Measurements from ENCODE around the gene VAMP4.
"Not testable (repeated sequence)": the region's sequence is repeated elsewhere in the genome, so short reads cannot be mapped to it uniquely, and the experiment has no call there.

VAMP4 gene

GRCh38 chr1:171748651-171749050 lies 6.8 kb upstream of the VAMP4 start:
- no peak for DNase-seq

GRCh38 chr1:171744986-171745385 lies 3.1 kb upstream of the VAMP4 start:
- DNase-seq, result no peak

- no peak for DNase-seq
Observed at GRCh38 chr1:171743081-171743870, 1.4 kb upstream of the VAMP4 start.

- DNase-seq, result peak; percentile 7
Observed at GRCh38 chr1:171742577-171742922, 685 bp upstream of the VAMP4 start.

GRCh38 chr1:171740987-171741871 lies 636 bp downstream of the VAMP4 start:
- peak; percentile 24 for DNase-seq

GRCh38 chr1:171740356-171740863 lies 1.5 kb downstream of the VAMP4 start:
- DNase-seq, result no peak

GRCh38 chr1:171739656-171740055 lies 2.2 kb downstream of the VAMP4 start:
- DNase-seq, result no peak

GRCh38 chr1:171738911-171739310 lies 3.0 kb downstream of the VAMP4 start:
- no peak for DNase-seq

- DNase-seq, result no peak
Observed at GRCh38 chr1:171736196-171736595, 5.7 kb downstream of the VAMP4 start.

- DNase-seq, result no peak
Observed at GRCh38 chr1:171730052-171730451, 11.8 kb downstream of the VAMP4 start.

- no peak for DNase-seq
Observed at GRCh38 chr1:171727778-171728177, 14.1 kb downstream of the VAMP4 start.

- DNase-seq, result not testable (repeated sequence)
Observed at GRCh38 chr1:171723180-171723579, 18.7 kb downstream of the VAMP4 start.

- DNase-seq, result no peak
Observed at GRCh38 chr1:171718848-171719247, 23.0 kb downstream of the VAMP4 start.

- DNase-seq, result no peak
Observed at GRCh38 chr1:171718216-171718615, 23.6 kb downstream of the VAMP4 start.

- DNase-seq, result no peak
Observed at GRCh38 chr1:171717062-171717718, 24.7 kb downstream of the VAMP4 start.

GRCh38 chr1:171716616-171717015 lies 25.2 kb downstream of the VAMP4 start:
- DNase-seq, result no peak

GRCh38 chr1:171715813-171716251 lies 26.0 kb downstream of the VAMP4 start:
- no peak for DNase-seq

GRCh38 chr1:171712341-171712740 lies 29.5 kb downstream of the VAMP4 start:
- no peak for DNase-seq

GRCh38 chr1:171711643-171712042 lies 30.2 kb downstream of the VAMP4 start:
- DNase-seq, result no peak

GRCh38 chr1:171707583-171707982 lies 34.3 kb downstream of the VAMP4 start:
- no peak for DNase-seq

GRCh38 chr1:171702598-171702997 lies 39.3 kb downstream of the VAMP4 start:
- DNase-seq, result no peak

GRCh38 chr1:171699531-171699930 lies 42.3 kb downstream of the VAMP4 start:
- no peak for DNase-seq

- DNase-seq, result not testable (repeated sequence)
Observed at GRCh38 chr1:171695772-171696171, 46.1 kb downstream of the VAMP4 start.
